Adipocyte (in vitro differentiated cells): ENCODE measurements around the gene CHL1.

ENCODE experiments used
- DNase-seq: peaks from one replicate; pipeline ENCODE4 v3.0.0-alpha.2; 2015; ENCODE audit warnings: low read depth
- H3K27me3 ChIP-seq: replicated peaks from 2 replicates; pipeline ENCODE4 v1.7.0; 2013; ENCODE audit warnings: mild to moderate bottlenecking, low read length, moderate library complexity; ENCODE audit not compliant: control insufficient read depth, insufficient read depth
- H3K36me3 ChIP-seq: 2 replicates; pipeline ENCODE4 v1.7.0; 2013; ENCODE audit warnings: low read length, mild to moderate bottlenecking, moderate library complexity; ENCODE audit not compliant: control insufficient read depth, insufficient read depth, severe bottlenecking
- H3K4me1 ChIP-seq: 2 replicates; pipeline ENCODE4 v1.7.0; 2013; ENCODE audit warnings: mild to moderate bottlenecking, low read length, moderate library complexity; ENCODE audit not compliant: control insufficient read depth, insufficient read depth
- H3K4me3 ChIP-seq: 2 replicates; pipeline ENCODE4 v1.7.0; 2013; ENCODE audit warnings: mild to moderate bottlenecking, low read length, moderate library complexity
- H3K9ac ChIP-seq: 2 replicates; pipeline ENCODE4 v1.7.0; 2013; ENCODE audit warnings: mild to moderate bottlenecking, low read length, moderate library complexity
- H3K9me3 ChIP-seq: 2 replicates; pipeline ENCODE4 v1.7.0; 2013; ENCODE audit warnings: mild to moderate bottlenecking, low read length, moderate library complexity; ENCODE audit not compliant: control insufficient read depth

CHL1 gene, protein sequence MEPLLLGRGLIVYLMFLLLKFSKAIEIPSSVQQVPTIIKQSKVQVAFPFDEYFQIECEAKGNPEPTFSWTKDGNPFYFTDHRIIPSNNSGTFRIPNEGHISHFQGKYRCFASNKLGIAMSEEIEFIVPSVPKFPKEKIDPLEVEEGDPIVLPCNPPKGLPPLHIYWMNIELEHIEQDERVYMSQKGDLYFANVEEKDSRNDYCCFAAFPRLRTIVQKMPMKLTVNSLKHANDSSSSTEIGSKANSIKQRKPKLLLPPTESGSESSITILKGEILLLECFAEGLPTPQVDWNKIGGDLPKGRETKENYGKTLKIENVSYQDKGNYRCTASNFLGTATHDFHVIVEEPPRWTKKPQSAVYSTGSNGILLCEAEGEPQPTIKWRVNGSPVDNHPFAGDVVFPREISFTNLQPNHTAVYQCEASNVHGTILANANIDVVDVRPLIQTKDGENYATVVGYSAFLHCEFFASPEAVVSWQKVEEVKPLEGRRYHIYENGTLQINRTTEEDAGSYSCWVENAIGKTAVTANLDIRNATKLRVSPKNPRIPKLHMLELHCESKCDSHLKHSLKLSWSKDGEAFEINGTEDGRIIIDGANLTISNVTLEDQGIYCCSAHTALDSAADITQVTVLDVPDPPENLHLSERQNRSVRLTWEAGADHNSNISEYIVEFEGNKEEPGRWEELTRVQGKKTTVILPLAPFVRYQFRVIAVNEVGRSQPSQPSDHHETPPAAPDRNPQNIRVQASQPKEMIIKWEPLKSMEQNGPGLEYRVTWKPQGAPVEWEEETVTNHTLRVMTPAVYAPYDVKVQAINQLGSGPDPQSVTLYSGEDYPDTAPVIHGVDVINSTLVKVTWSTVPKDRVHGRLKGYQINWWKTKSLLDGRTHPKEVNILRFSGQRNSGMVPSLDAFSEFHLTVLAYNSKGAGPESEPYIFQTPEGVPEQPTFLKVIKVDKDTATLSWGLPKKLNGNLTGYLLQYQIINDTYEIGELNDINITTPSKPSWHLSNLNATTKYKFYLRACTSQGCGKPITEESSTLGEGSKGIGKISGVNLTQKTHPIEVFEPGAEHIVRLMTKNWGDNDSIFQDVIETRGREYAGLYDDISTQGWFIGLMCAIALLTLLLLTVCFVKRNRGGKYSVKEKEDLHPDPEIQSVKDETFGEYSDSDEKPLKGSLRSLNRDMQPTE (N-terminal part only)

DNA sequence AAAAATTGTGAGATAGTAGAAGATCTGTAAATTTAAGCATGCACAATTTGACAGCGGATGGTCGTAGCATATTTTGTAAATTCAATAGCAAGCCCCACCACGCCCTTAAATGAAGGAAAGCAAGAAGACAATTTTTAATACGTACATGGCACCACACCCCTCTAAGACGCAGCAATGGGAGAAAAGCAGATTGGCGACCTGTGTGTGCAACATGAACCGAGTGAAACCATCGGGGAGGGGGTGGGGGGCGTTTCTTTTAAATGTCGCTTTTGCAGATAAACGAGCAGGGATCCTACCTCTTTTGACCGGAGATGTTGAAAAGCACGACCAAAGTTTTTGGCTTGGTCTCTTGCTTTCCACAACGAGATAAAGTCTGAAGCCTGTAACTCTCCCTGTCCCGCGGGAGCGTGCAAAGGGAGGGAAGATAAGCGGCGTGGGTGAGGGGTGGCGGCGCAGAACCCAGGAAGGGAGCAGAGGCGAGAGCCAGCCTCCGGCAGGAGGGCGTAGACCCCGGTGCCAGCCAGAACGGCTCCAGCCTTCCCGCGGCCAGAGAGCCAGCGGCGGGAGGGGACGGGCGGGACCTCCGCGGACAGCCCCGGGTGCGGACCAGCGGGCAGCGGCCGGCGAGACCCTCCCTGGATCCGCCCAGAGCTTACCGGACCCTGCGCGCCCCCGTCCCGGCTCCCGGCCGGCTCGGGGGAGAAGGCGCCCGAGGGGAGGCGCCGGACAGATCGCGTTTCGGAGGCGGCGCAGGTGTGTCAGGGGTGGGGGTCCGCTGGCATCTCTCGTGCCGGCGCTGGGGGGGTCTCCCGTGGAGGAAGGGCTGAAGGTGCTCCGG, at the start of gene CHL1:
Gene CHL1 (plus strand): TSS at position 453 of the 838 bp plus-strand sequence. CDS start 123,014 bp downstream, outside the sequence.
- peak within 1 kb of the TSS; percentile 89 for H3K4me3 ChIP-seq
- H3K27me3 ChIP-seq = no peaks in the 10 kb centered on the region
- H3K36me3 ChIP-seq = no peaks in the 10 kb centered on the region
- H3K9ac ChIP-seq = peak within 1 kb of the TSS; percentile 83
- H3K4me1 ChIP-seq = peaks cover 7% of the 10 kb centered on the region
- no peaks in the 10 kb centered on the region for H3K9me3 ChIP-seq
- no peak for DNase-seq

GRCh38 chr3:151614-152189, 44.9 kb upstream of the CHL1 start:
- H3K4me3 ChIP-seq = no peak overlapping the region
- no peaks in the 10 kb centered on the region for H3K4me1 ChIP-seq
- no peaks in the 10 kb centered on the region for H3K36me3 ChIP-seq
- no peaks in the 10 kb centered on the region for H3K27me3 ChIP-seq
- DNase-seq = no peak
- H3K9me3 ChIP-seq = no peaks in the 10 kb centered on the region
- no peak overlapping the region for H3K9ac ChIP-seq

- Histone ChIP-seq H3K36me3 (no peaks in the 10 kb centered on the region), H3K4me1 (peaks cover 11% of the 10 kb centered on the region), H3K9me3 (no peaks in the 10 kb centered on the region), H3K4me3 (no peak overlapping the region), H3K27me3 (no peaks in the 10 kb centered on the region), H3K9ac (no peak overlapping the region)
- DNase-seq = no peak
Observed at GRCh38 chr3:159974-160373, 36.6 kb upstream of the CHL1 start.

GRCh38 chr3:166071-166470, 30.5 kb upstream of the CHL1 start:
- no peak overlapping the region for H3K4me3 ChIP-seq
- peaks cover 20% of the 10 kb centered on the region for H3K4me1 ChIP-seq
- no peaks in the 10 kb centered on the region for H3K36me3 ChIP-seq
- H3K9ac ChIP-seq = no peak overlapping the region
- H3K9me3 ChIP-seq = no peaks in the 10 kb centered on the region
- no peaks in the 10 kb centered on the region for H3K27me3 ChIP-seq
- DNase-seq = no peak

DNA sequence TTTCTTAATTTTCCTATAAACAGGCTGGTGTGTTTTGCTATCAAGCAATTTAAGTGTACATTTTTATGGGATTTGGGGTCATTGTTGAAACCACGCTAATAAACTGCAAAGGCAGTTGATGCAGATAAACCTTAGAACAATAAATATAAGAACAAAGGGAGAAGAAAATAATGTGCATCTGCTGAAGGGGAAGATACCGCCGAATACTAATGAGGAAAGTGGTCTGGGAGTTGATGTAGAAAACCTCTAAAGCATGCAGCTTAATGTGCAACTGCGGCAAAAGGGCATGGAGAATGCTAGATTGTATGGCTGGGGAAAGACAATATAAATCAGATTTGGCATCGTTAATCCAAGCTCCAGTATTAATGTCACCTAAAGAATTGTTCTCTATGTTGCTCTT, 29.8 kb upstream of the CHL1 start:
- no peak overlapping the region for H3K4me3 ChIP-seq
- no peaks in the 10 kb centered on the region for H3K36me3 ChIP-seq
- no peak for DNase-seq
- H3K4me1 ChIP-seq = peaks cover 20% of the 10 kb centered on the region
- H3K9ac ChIP-seq = no peak overlapping the region
- H3K9me3 ChIP-seq = no peaks in the 10 kb centered on the region
- no peaks in the 10 kb centered on the region for H3K27me3 ChIP-seq

GRCh38 chr3:173886-174285, 22.7 kb upstream of the CHL1 start:
- Histone ChIP-seq H3K9me3 (no peaks in the 10 kb centered on the region), H3K9ac (peak overlapping the region; percentile 14), H3K27me3 (no peaks in the 10 kb centered on the region), H3K36me3 (no peaks in the 10 kb centered on the region), H3K4me1 (peaks cover 18% of the 10 kb centered on the region), H3K4me3 (peak overlapping the region; percentile 64)
- DNase-seq = no peak

- no peaks in the 10 kb centered on the region for H3K27me3 ChIP-seq
- no peak overlapping the region for H3K9ac ChIP-seq
- no peaks in the 10 kb centered on the region for H3K36me3 ChIP-seq
- H3K9me3 ChIP-seq = peaks cover 3% of the 10 kb centered on the region
- no peaks in the 10 kb centered on the region for H3K4me1 ChIP-seq
- no peak overlapping the region for H3K4me3 ChIP-seq
- no peak for DNase-seq
Observed at GRCh38 chr3:184976-185375, 11.6 kb upstream of the CHL1 start.

- Histone ChIP-seq H3K36me3 (no peaks in the 10 kb centered on the region), H3K9me3 (peaks cover 3% of the 10 kb centered on the region), H3K4me3 (no peak overlapping the region), H3K27me3 (no peaks in the 10 kb centered on the region), H3K9ac (no peak overlapping the region), H3K4me1 (peaks cover 7% of the 10 kb centered on the region)
- no peak for DNase-seq
Observed at GRCh38 chr3:192215-192929, 4.2 kb upstream of the CHL1 start.

DNA sequence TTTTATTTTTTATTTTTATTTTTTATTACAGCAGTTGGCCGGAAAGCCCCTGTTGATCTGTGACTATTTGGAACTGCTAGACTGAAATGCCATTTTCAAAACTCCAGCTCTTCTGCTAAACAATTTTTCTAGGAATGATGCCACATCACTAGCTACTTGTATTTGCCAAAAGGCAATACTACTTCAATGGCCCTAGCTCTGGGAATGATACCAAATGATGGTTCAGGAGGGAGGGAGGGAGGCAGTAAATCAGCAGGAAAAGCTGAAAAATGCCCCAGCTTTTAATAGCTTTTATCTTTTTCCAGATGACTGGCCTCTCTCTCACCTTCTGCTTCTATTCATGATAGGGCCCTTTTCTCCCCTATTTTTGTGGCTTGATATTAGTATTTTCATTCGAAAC, 2.6 kb upstream of the CHL1 start:
- Histone ChIP-seq H3K9ac (no peak overlapping the region), H3K4me1 (peaks cover 7% of the 10 kb centered on the region), H3K9me3 (no peaks in the 10 kb centered on the region), H3K4me3 (no peak overlapping the region), H3K27me3 (no peaks in the 10 kb centered on the region), H3K36me3 (no peaks in the 10 kb centered on the region)
- DNase-seq = no peak

- no peaks in the 10 kb centered on the region for H3K36me3 ChIP-seq
- DNase-seq = no peak
- no peak overlapping the region for H3K9ac ChIP-seq
- H3K4me1 ChIP-seq = peaks cover 7% of the 10 kb centered on the region
- no peaks in the 10 kb centered on the region for H3K9me3 ChIP-seq
- no peak overlapping the region for H3K4me3 ChIP-seq
- no peaks in the 10 kb centered on the region for H3K27me3 ChIP-seq
Observed at GRCh38 chr3:194421-194820, 2.1 kb upstream of the CHL1 start.
